Fibroblast of lung (primary cell): ENCODE results near the gene RYR1.

Experiments used
- CTCF ChIP-seq, 2 donors: IDR thresholded peaks in 1 of 2; conservative IDR thresholded peaks in 1 of 2; 1 replicate in 1 of 2; 2 replicates in 1 of 2; pipeline ENCODE4 v1.5.1; 2011 to 2012; ENCODE audit warnings: low read length in 2 of 2, control low read depth in 1 of 2, inconsistent platforms in 1 of 2, low read depth in 1 of 2, mild to moderate bottlenecking in 1 of 2
- EZH2 ChIP-seq: IDR thresholded peaks from 2 replicates; pipeline ENCODE4 v1.5.1; 2012; ENCODE audit warnings: low read length, control low read depth, mild to moderate bottlenecking; ENCODE audit errors: missing control alignments

DNA sequence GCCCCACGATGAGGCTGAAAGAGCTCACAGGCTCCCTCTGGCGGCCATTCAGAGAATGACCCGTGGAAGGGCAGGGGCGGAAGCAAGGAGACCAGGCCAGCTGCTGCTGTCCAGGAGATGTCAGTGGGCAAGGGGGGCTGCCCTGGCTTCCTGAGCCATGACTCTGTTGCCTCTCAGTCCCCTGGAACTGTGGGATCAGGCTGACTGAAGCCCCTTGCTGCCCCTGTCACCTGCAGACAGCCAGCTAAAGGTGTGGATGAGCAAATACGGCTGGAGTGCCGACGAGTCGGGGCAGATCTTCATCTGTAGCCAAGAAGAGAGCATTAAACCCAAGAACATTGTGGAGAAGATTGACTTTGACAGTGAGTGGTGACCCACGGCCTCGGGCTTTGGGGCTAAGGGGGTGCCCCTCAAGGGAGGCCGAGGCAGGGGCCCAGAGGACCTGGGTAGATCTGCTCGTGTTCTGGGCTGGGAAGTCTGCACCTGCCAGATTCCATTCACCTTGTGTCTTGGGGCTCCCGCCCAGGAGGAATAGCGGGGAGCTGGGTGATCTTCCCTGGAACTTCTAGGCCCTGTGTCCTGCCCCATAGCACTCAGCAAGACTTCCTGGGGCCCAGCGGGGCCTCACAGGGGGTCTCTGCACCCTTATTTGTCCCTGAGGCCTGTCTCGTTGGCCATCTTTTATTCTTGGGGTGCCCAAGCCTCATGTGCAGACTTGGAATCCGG lies 201.4 kb downstream of the RYR1 start:
- TF ChIP-seq CTCF (conservative IDR thresholded peaks at IDR 0.05 in 1 of 2, IDR thresholded peaks at IDR 0.05 in 1 of 2; ENCODE audit: low read depth in 1 of 2, low read length in 2 of 2): peak; percentile 86 to 92
- TF ChIP-seq EZH2: no peak
